ENCODE results near the gene WDR47.

- TF ChIP-seq, protein P1, sequence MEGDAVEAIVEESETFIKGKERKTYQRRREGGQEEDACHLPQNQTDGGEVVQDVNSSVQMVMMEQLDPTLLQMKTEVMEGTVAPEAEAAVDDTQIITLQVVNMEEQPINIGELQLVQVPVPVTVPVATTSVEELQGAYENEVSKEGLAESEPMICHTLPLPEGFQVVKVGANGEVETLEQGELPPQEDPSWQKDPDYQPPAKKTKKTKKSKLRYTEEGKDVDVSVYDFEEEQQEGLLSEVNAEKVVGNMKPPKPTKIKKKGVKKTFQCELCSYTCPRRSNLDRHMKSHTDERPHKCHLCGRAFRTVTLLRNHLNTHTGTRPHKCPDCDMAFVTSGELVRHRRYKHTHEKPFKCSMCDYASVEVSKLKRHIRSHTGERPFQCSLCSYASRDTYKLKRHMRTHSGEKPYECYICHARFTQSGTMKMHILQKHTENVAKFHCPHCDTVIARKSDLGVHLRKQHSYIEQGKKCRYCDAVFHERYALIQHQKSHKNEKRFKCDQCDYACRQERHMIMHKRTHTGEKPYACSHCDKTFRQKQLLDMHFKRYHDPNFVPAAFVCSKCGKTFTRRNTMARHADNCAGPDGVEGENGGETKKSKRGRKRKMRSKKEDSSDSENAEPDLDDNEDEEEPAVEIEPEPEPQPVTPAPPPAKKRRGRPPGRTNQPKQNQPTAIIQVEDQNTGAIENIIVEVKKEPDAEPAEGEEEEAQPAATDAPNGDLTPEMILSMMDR (IDR thresholded peaks at IDR 0.05 in 4 of 5, conservative IDR thresholded peaks at IDR 0.05 in 1 of 5), result no peak
- TF ChIP-seq POLR2A (IDR thresholded peaks at IDR 0.05), result no peak
These were observed 90.7 kb downstream of the WDR47 start for GRCh38 chr1:108951242-108951641.
